Measurements from ENCODE around the gene USP40.

GRCh38 chr2:233503481-233503880 lies 63.1 kb downstream of the USP40 start:
- TF ChIP-seq, protein P1, sequence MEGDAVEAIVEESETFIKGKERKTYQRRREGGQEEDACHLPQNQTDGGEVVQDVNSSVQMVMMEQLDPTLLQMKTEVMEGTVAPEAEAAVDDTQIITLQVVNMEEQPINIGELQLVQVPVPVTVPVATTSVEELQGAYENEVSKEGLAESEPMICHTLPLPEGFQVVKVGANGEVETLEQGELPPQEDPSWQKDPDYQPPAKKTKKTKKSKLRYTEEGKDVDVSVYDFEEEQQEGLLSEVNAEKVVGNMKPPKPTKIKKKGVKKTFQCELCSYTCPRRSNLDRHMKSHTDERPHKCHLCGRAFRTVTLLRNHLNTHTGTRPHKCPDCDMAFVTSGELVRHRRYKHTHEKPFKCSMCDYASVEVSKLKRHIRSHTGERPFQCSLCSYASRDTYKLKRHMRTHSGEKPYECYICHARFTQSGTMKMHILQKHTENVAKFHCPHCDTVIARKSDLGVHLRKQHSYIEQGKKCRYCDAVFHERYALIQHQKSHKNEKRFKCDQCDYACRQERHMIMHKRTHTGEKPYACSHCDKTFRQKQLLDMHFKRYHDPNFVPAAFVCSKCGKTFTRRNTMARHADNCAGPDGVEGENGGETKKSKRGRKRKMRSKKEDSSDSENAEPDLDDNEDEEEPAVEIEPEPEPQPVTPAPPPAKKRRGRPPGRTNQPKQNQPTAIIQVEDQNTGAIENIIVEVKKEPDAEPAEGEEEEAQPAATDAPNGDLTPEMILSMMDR (IDR thresholded peaks at IDR 0.05): no peak
- TF ChIP-seq POLR2A (IDR thresholded peaks at IDR 0.05): no peak
- TF ChIP-seq EP300 (IDR thresholded peaks at IDR 0.05; ENCODE audit: low read depth): no peak
- TF ChIP-seq POLR2AphosphoS5 (IDR thresholded peaks at IDR 0.05): no peak
